RWPE1 (cell line): ENCODE data around the gene ECHDC1.
"Not testable (repeated sequence)": the region's sequence is repeated elsewhere in the genome, so short reads cannot be mapped to it uniquely, and the experiment has no call there.

Experiments
- CTCF ChIA-PET: fragments of 350-600 bp; sonication (Branson Sonifier 250); formaldehyde crosslinking; extraction: SDS; loops from one replicate; lab custom pipeline; 2021; lab: Yijun Ruan, JAX
- POLR2A ChIA-PET: fragments of 400-600 bp; formaldehyde crosslinking; extraction: SDS; loops from one replicate; lab custom pipeline; 2020; ENCODE audit warnings: antibody characterized with exemption; ENCODE audit not compliant: low non-redundant PET; lab: Yijun Ruan, JAX
- DNase-seq: peaks from one replicate; pipeline ENCODE4 v3.0.0; 2012; ENCODE audit warnings: low spot score
- H3K27ac ChIP-seq: fragments of 450-650 bp; 2 replicates; pipeline ENCODE4 v1.5.1; 2017
- TF ChIP-seq, protein P1 (sequence below): fragments of 450-650 bp; conservative IDR thresholded peaks from 2 replicates; pipeline ENCODE4 v1.5.1; 2017; ENCODE audit warnings: low read depth, mild to moderate bottlenecking

The ECHDC1 gene, protein sequence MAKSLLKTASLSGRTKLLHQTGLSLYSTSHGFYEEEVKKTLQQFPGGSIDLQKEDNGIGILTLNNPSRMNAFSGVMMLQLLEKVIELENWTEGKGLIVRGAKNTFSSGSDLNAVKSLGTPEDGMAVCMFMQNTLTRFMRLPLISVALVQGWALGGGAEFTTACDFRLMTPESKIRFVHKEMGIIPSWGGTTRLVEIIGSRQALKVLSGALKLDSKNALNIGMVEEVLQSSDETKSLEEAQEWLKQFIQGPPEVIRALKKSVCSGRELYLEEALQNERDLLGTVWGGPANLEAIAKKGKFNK

DNA sequence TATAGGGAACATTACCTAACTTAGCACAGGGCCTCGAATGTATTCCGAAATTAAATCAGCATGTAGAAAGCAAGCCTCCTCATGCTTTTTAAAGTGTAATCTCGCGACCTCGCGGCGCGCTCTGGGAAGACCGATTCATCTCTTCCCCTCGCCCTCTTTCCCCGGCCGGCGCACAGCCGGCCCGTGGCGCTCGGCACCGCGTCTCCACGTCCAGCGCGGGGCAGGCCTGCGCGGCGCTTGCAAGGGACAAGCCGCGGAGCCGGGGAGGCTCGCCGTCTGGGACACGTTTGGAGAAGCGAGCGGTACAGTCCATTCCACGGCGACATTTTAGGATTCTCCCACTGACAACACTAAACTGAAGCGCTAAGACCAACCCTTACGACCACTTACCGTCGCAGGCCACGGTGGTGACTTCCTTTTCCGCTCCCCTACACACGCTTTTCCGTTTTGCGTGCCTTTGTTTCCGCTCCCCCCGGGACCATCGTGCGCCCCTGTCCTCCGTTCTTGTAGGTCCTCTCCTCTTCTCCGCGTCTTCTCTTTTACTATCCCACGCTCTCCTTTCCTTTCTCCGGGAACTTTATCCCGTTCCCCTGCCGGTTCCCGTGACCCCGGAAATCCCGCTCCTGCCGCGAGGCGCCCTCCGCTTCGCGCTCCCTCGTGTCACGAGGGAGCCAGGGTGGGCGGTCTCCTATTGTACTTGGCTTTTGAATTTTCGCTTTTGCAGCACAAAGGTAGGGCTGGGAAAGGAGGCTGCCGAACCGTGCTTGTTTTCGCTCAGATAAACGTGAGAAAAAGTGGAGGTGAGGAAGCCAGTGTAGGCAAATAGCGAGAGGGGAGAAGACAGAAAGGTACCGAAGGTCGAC lies at the start of gene ECHDC1:
ECHDC1 (minus strand) TSS at position 664 of the 863 bp plus-strand sequence. CDS start 12,581 bp downstream, outside the sequence.
- ChIA-PET POLR2A (no interaction called here), CTCF (interaction anchor here (0.8 kb wide), 1 partner anchor 77 kb away, joined by 4 read pairs; no protein-coding TSS in a partner anchor)
- TF ChIP-seq, protein P1, sequence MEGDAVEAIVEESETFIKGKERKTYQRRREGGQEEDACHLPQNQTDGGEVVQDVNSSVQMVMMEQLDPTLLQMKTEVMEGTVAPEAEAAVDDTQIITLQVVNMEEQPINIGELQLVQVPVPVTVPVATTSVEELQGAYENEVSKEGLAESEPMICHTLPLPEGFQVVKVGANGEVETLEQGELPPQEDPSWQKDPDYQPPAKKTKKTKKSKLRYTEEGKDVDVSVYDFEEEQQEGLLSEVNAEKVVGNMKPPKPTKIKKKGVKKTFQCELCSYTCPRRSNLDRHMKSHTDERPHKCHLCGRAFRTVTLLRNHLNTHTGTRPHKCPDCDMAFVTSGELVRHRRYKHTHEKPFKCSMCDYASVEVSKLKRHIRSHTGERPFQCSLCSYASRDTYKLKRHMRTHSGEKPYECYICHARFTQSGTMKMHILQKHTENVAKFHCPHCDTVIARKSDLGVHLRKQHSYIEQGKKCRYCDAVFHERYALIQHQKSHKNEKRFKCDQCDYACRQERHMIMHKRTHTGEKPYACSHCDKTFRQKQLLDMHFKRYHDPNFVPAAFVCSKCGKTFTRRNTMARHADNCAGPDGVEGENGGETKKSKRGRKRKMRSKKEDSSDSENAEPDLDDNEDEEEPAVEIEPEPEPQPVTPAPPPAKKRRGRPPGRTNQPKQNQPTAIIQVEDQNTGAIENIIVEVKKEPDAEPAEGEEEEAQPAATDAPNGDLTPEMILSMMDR: no peak
- peak; percentile 63 for DNase-seq
- peak within 1 kb of the TSS; percentile 89 for H3K27ac ChIP-seq

DNA sequence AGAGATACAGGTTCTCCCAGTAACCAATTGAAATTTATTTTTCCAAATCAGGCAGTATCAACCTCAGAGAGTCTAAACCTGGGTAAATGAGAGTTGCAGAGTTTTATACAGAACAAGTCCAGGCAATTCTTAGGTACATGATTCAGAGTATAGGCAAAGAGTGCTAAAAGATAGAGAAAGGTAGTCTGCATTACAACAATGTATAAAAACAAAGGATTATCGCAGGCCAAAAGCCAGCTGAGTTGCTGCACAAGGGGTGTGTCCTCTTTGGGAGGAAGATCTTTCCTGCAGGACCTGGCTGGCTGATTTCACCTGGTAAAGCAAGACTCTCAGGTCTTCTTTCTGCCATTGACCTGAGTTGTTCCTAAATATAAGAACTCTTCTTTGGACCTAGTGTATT lies 48.9 kb upstream of the ECHDC1 start:
- TF ChIP-seq, protein P1: no peak
- ChIA-PET POLR2A (no interaction called here), CTCF (no interaction called here)
- H3K27ac ChIP-seq: no peak overlapping the region
- peak; percentile 13 for DNase-seq

DNA sequence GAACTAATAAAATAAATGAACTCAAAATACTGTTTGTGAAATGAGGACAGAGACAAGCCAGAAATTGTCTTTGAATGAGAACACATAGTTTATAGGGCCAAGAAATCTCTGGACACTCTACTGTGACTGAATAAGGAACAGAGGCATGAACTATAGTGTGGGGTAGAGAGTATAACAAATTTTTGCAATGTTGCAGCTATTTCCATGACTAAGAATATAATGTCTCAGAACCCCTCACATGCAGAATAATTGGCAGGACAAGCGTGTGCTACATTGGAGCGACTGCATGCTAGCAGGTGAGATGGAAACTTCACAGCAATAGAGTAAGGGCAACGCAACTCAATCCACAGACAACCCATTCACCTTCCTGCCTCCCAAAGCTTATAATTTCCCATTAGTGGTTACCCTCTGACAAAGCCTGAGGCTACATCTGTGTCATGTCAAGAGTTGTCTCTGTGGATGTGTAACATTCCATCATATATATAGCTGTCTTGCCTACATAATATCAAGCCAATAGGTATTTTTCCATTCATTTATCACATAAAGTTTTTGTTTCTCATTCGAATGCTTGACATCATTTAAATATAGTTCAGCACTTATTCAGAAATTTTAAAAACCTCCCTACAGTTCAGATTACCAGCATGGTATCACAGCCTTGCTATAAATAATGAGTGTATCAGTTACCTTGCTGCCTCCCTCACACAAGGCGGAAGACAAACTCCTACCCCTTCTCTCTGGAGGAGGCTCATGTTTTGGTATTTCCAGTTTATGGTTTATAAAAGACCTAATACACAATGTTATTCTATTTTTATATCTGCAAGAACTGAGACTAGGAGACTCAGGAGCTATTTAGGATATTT lies 47.9 kb upstream of the ECHDC1 start:
- H3K27ac ChIP-seq: no peak overlapping the region
- CTCF ChIA-PET: interaction anchor here (0.7 kb wide), 1 partner anchor 25 kb away, joined by 4 read pairs; no protein-coding TSS in a partner anchor
- DNase-seq: no peak
- TF ChIP-seq, protein P1: no peak
- POLR2A ChIA-PET: no interaction called here

DNA sequence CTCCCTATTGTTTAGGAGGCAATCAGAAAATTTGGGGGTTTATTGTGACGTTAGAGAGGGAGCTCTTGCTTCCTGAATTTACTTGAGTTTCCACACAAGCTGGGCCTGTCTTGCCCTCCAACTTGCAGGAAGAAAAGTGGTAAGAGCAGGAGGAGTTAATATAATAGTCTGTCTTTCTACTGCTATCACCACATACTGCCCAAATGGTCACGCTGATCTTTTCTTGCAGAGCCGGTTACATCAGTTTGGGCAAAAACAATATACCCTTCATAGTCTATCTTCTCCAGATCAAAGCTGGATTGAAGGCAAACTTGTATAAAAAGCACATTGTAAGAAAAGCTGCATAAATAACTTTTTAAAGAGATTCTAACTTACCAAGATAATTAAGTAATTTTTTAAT lies 46.3 kb upstream of the ECHDC1 start:
- POLR2A ChIA-PET: no interaction called here
- no peak for DNase-seq
- no peak overlapping the region for H3K27ac ChIP-seq
- TF ChIP-seq, protein P1: no peak
- CTCF ChIA-PET: interaction anchor here (0.6 kb wide), 1 partner anchor 111 kb away, joined by 3 read pairs; no protein-coding TSS in a partner anchor

DNA sequence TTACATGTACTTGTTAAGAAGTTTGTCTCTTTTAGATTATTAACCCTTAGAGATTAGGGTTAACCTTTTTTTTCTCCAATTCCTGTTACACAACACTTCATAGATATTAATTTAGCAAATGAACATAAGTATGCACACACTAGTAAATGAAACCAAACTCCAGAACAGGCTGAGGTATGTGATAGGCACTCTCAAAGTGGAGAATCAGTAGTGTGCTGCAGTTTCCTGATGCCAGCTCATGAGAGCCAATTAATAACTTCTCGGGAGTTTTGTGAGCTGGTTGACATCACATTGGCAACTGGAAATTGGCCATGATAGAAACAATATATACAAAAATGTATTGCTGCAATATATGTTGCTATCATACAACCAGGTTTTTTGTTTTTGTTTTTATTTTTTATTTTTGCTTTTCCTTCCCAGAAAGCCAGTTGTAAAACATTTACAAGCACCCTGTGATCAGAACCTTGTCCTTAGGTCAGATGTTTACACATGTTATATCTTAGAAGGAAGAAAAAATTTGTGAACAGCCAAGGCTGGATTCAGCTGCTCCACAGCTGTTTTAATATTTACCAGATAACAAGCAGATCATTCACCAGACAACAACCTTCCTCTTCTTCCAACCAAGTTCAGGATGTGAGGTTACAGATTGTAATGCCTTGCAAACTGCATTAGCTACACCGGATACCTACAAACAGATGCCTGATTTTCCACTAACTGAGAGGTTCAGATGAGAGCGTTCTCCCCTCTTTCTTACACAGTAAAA lies 42.4 kb upstream of the ECHDC1 start:
- TF ChIP-seq, protein P1: no peak
- POLR2A ChIA-PET: no interaction called here
- DNase-seq: no peak
- CTCF ChIA-PET: no interaction called here
- no peak overlapping the region for H3K27ac ChIP-seq

DNA sequence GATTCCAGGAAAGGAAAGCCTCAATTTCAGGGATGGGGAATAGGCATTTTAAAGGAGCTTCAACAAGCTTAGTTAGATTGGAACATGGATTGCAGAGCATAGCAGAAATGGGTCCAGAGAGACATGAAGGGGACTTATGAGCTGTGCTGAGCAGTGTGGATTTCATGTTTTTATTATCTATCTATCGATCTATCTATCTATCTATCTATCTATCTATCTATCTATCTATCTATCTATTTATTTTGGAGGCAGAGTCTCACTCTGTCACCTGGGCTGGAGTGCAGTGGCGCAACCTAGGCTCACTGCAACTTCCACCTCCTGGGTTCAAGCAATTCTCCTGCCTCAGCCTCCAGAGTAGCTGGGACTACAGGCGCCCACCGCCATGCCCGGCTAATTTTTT lies 41.4 kb upstream of the ECHDC1 start:
- DNase-seq, H3K27ac ChIP-seq, POLR2A ChIA-PET: not testable (repeated sequence)
- CTCF ChIA-PET: interaction anchor here (0.9 kb wide), 1 partner anchor 10 kb away, joined by 3 read pairs; no protein-coding TSS in a partner anchor
